GM12878 (cell line): ENCODE measurements around the gene PSMA1. TPM values are rescaled to one million over a fixed set of nuclear protein-coding genes. Genes with fewer than 3 reads are reported as not detected.

Experiments used
- ATAC-seq: fragments of 200-7000 bp; cut with Tn5 transposase; 3 replicates; pipeline ENCODE4 v1.9.1; 2020; ENCODE audit warnings: mild to moderate bottlenecking, moderate library complexity
- BruUV-seq: library from RNA; stranded (reverse); fragments of 400-500 nt; replicated peaks from 2 replicates; lab custom pipeline; 2021; lab: Mats Ljungman, UMichigan
- CTCF ChIA-PET: fragments of 300-600 bp; sonication (Branson Sonifier 250); formaldehyde crosslinking; extraction: SDS; loops from one replicate; lab custom pipeline; 2021; ENCODE audit warnings: inconsistent platforms; lab: Yijun Ruan, JAX
- POLR2A ChIA-PET: fragments of 350-600 bp; formaldehyde crosslinking; extraction: SDS; loops from one replicate; lab custom pipeline; 2021; ENCODE audit warnings: inconsistent platforms; lab: Charles Lee
- RAD21 ChIA-PET: fragments of 300-600 bp; sonication (Branson Sonifier 250); formaldehyde crosslinking; loops from one replicate; lab custom pipeline; 2023; ENCODE audit warnings: antibody characterized with exemption; ENCODE audit not compliant: unreplicated experiment; lab: Charles Lee
- SMC1A ChIA-PET: fragments of 300-600 bp; sonication (Branson Sonifier 250); formaldehyde crosslinking; loops from one replicate; lab custom pipeline; 2023; ENCODE audit not compliant: unreplicated experiment, uncharacterized antibody; lab: Charles Lee
- DNase-seq: peaks from one replicate; pipeline ENCODE4 v3.0.0-alpha.2; 2011; ENCODE audit warnings: low read depth, low spot score
- FAIRE-seq: peaks from 3 replicates; lab custom pipeline; 2011; peaks lifted over from hg19 to GRCh38; lab: Jason Lieb, UNC
- H2AFZ ChIP-seq: 2 replicates; pipeline ENCODE4 v1.6.0; 2011; ENCODE audit warnings: low read depth, low read length, control low read depth; ENCODE audit not compliant: control insufficient read depth
- H3K27ac ChIP-seq: 2 replicates; pipeline ENCODE4 v1.5.1; 2011; ENCODE audit warnings: control low read depth; ENCODE audit not compliant: control insufficient read depth, insufficient read depth
- H3K27me3 ChIP-seq, 2 experiments: replicated peaks in 1 of 2; 2 replicates each; pipeline versions ENCODE4 v1.6.0 to v1.6.1; 2011; ENCODE audit warnings: low read length in 1 of 2; ENCODE audit not compliant: control insufficient read depth in 2 of 2, insufficient read depth in 2 of 2
- H3K36me3 ChIP-seq, 2 experiments: 2 replicates each; pipeline ENCODE4 v1.5.1; 2011; ENCODE audit warnings: low read length in 1 of 2; ENCODE audit not compliant: control insufficient read depth in 2 of 2, insufficient read depth in 2 of 2
- H3K4me1 ChIP-seq: 2 replicates; pipeline ENCODE4 v1.6.1; 2011; ENCODE audit warnings: mild to moderate bottlenecking, low read length, moderate library complexity, mixed read lengths; ENCODE audit not compliant: control insufficient read depth, insufficient read depth
- H3K4me2 ChIP-seq: 2 replicates; pipeline ENCODE4 v1.6.0; 2011; ENCODE audit warnings: control low read depth; ENCODE audit not compliant: control insufficient read depth, insufficient read depth
- H3K4me3 ChIP-seq: fragments of 200-600 bp; sonication (generic); 2 replicates; pipeline ENCODE4 v1.5.1; 2016
- H3K79me2 ChIP-seq: 2 replicates; pipeline ENCODE4 v1.6.0; 2011; ENCODE audit warnings: low read length; ENCODE audit not compliant: control insufficient read depth, insufficient read depth
- H3K9ac ChIP-seq: 2 replicates; pipeline ENCODE4 v1.8.0; 2011; ENCODE audit warnings: low read length, control low read depth, mixed read lengths; ENCODE audit not compliant: control insufficient read depth, insufficient read depth
- H3K9me3 ChIP-seq: replicated peaks from 3 replicates; pipeline ENCODE4 v1.5.1; 2011; ENCODE audit warnings: mild to moderate bottlenecking, low read length; ENCODE audit not compliant: control insufficient read depth, insufficient read depth
- H4K20me1 ChIP-seq: 2 replicates; pipeline ENCODE4 v1.6.0; 2011; ENCODE audit not compliant: control insufficient read depth, insufficient read depth
- BMI1 ChIP-seq: fragments of 450-650 bp; IDR thresholded peaks from 2 replicates; pipeline ENCODE4 v1.6.1; 2016; ENCODE audit warnings: mild to moderate bottlenecking, moderate library complexity, borderline replicate concordance
- CREM ChIP-seq: IDR thresholded peaks from 2 replicates; pipeline ENCODE4 v1.6.1; 2014; ENCODE audit warnings: antibody characterized with exemption, low read depth
- DPF2 ChIP-seq: fragments of 450-650 bp; IDR thresholded peaks from 2 replicates; pipeline ENCODE4 v1.6.1; 2017; ENCODE audit warnings: mild to moderate bottlenecking
- GATAD2B ChIP-seq: fragments of 450-650 bp; conservative IDR thresholded peaks from 2 replicates; pipeline ENCODE4 v1.6.1; 2017; ENCODE audit warnings: low read depth, mild to moderate bottlenecking, moderate library complexity
- JUNB ChIP-seq: IDR thresholded peaks from 2 replicates; pipeline ENCODE4 v1.6.1; 2016; ENCODE audit warnings: antibody characterized with exemption, mild to moderate bottlenecking
- MYB ChIP-seq: fragments of 150-350 bp; IDR thresholded peaks from 2 replicates; pipeline ENCODE4 v1.6.1; 2014; ENCODE audit warnings: mild to moderate bottlenecking, low read depth, low read length, borderline replicate concordance
- NFYB ChIP-seq: IDR thresholded peaks from 2 replicates; pipeline ENCODE4 v1.6.1; 2011; ENCODE audit warnings: low read depth, mild to moderate bottlenecking, low read length, improper control_type of control experiment, moderate library complexity; ENCODE audit not compliant: insufficient read depth
- RELB ChIP-seq: fragments of 450-650 bp; IDR thresholded peaks from 2 replicates; pipeline ENCODE4 v1.6.1; 2017; ENCODE audit warnings: low read depth, mild to moderate bottlenecking, moderate library complexity
- RFX5 ChIP-seq: IDR thresholded peaks from 2 replicates; pipeline ENCODE4 v1.6.1; 2011; ENCODE audit warnings: low read depth, low read length, improper control_type of control experiment
- SMAD5 ChIP-seq: IDR thresholded peaks from 2 replicates; pipeline ENCODE4 v1.6.1; 2016; ENCODE audit warnings: antibody characterized with exemption, low read depth
- SREBF2 ChIP-seq: IDR thresholded peaks from 2 replicates; pipeline ENCODE4 v1.6.1; 2012; ENCODE audit warnings: mild to moderate bottlenecking, low read length
- STAT1 ChIP-seq: fragments of 450-650 bp; conservative IDR thresholded peaks from 2 replicates; pipeline ENCODE4 v1.6.1; 2014; ENCODE audit warnings: antibody characterized with exemption, mild to moderate bottlenecking
- STAT3 ChIP-seq: IDR thresholded peaks from 2 replicates; pipeline ENCODE4 v1.6.1; 2011; ENCODE audit warnings: low read depth, low read length, improper control_type of control experiment
- WGBS: methylation state at CpG from one replicate; pipeline ENCODE4 v1.1.6; 2016; ENCODE audit warnings: low lambda C conversion rate; ENCODE audit not compliant: insufficient replicate concordance, insufficient coverage; ENCODE audit errors: missing lambda C conversion rate; 5-methylcytosine and 5-hydroxymethylcytosine counted together
- in situ Hi-C: fragments of 300-500 bp; cut with MboI; formaldehyde crosslinking; loops from 9 replicates; pipeline ENCODE4 v1.14.3; 2018; ENCODE audit warnings: mixed read lengths
- intact Hi-C: fragments of 100-400 bp; cut with micrococcal nuclease; formaldehyde crosslinking; loops from one replicate; pipeline ENCODE4 v1.14.2; 2022; ENCODE audit not compliant: unreplicated experiment
- polyA plus RNA-seq, 11 experiments: library from polyadenylated mRNA; depleted of rRNA in 4 of 11; unstranded in 6 of 11; stranded (reverse) in 5 of 11; fragments of >200 nt; fragmentation: Nextera tagmentation in 4 of 11; fragmentation: Illumina TruSeq in 1 of 11; extraction: Ambion mirVana in 4 of 11; extraction: Trizol in 1 of 11; gene quantifications; 1 replicate in 1 of 11; 2 replicates in 10 of 11; pipeline versions ENCODE4 v1.2.1 to v1.2.3, GENCODE V29; 2011 to 2016; ENCODE audit warnings: inconsistent platforms in 2 of 11, missing spikeins in 2 of 11, low read depth in 1 of 11
- total RNA-seq, 4 experiments: library from RNA; depleted of rRNA in 3 of 4; stranded (reverse); fragments of >200 nt in 3 of 4; fragmentation: Illumina TruSeq in 1 of 4; extraction: Trizol in 1 of 4; gene quantifications; 2 replicates each; pipeline versions ENCODE4 v1.2.1 to v1.2.3, GENCODE V29; 2013 to 2021
- TF ChIP-seq, protein P1 (sequence below): fragments of 450-650 bp; IDR thresholded peaks from 2 replicates; pipeline ENCODE4 v1.6.1; 2016; ENCODE audit warnings: mild to moderate bottlenecking, moderate library complexity, borderline replicate concordance

The PSMA1 gene
- total and polyA plus RNA-seq, 10 of the 15 experiments (the other 5 are each of a cell fraction or from before 2014, with no cell fraction given), result 185 to 678 (median 299) TPM

DNA sequence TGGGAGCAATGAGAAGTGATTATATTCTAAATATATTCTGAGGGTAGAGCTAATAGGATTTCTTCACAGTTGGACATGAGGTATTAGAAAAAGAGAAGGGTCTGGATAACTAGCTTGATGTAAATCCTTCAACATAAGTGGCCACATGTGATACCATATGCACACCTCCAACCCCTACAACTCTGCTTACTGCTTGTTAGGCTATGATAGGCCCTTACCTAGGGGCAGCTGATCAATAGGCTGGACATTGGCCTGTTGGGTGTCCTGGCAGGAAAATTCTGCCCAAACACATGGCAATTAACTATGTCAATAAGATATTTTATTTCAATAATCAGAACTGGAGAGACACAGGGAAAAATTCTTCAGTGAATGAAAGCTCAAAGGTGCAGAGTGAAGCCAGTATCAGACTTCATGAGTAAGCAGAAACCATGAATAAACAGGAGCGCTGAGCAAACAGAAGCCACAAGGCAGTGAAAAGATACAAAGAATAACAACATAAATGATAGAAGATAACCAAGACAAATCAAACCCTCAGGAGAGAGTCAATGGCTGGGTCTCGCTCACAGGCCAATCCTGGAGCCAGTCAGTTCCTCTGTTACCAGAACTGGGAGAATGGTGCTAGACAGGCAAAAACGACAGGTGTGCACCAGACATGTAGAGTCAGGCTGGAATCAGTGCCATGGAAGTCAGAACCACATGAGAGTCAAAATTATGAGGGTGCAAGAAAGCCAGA is 46.3 kb upstream of the PSMA1 start:
- H3K9ac ChIP-seq, result no peak overlapping the region
- no peaks in the 10 kb centered on the region for H3K36me3 ChIP-seq
- DNase-seq, result no peak
- ChIA-PET SMC1A (interaction anchor here (0.6 to 1.2 kb wide), 3 partner anchors 8 to 93 kb away, joined by 3 read pairs; no protein-coding TSS in a partner anchor), CTCF (no interaction called here)
- BruUV-seq, result no TSS peak
- no peaks in the 10 kb centered on the region for H3K79me2 ChIP-seq
- no peak overlapping the region for H3K4me2 ChIP-seq
- no peak for TF ChIP-seq CREM
- no peak for TF ChIP-seq RFX5
- no peak for TF ChIP-seq DPF2
- TF ChIP-seq STAT1, result no peak
- TF ChIP-seq GATAD2B, result no peak
- TF ChIP-seq STAT3, result no peak
- no peak for TF ChIP-seq MYB
- TF ChIP-seq, protein P1, sequence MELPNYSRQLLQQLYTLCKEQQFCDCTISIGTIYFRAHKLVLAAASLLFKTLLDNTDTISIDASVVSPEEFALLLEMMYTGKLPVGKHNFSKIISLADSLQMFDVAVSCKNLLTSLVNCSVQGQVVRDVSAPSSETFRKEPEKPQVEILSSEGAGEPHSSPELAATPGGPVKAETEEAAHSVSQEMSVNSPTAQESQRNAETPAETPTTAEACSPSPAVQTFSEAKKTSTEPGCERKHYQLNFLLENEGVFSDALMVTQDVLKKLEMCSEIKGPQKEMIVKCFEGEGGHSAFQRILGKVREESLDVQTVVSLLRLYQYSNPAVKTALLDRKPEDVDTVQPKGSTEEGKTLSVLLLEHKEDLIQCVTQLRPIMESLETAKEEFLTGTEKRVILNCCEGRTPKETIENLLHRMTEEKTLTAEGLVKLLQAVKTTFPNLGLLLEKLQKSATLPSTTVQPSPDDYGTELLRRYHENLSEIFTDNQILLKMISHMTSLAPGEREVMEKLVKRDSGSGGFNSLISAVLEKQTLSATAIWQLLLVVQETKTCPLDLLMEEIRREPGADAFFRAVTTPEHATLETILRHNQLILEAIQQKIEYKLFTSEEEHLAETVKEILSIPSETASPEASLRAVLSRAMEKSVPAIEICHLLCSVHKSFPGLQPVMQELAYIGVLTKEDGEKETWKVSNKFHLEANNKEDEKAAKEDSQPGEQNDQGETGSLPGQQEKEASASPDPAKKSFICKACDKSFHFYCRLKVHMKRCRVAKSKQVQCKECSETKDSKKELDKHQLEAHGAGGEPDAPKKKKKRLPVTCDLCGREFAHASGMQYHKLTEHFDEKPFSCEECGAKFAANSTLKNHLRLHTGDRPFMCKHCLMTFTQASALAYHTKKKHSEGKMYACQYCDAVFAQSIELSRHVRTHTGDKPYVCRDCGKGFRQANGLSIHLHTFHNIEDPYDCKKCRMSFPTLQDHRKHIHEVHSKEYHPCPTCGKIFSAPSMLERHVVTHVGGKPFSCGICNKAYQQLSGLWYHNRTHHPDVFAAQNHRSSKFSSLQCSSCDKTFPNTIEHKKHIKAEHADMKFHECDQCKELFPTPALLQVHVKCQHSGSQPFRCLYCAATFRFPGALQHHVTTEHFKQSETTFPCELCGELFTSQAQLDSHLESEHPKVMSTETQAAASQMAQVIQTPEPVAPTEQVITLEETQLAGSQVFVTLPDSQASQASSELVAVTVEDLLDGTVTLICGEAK, result no peak
- no peak for TF ChIP-seq RELB
- no peak for TF ChIP-seq BMI1
- TF ChIP-seq NFYB, result no peak
- TF ChIP-seq SREBF2, result no peak
- no peak for TF ChIP-seq JUNB
- TF ChIP-seq SMAD5, result no peak
- TF ChIP-seq, all 136 proteins: peak for 0
- no peaks in the 10 kb centered on the region for H3K4me1 ChIP-seq
- WGBS, result 61% methylated on average over 3 of the region's 3 CpGs
- H3K9me3 ChIP-seq, result no peaks in the 10 kb centered on the region
- H3K27me3 ChIP-seq, result no peaks in the 10 kb centered on the region
- POLR2A ChIA-PET, result no interaction called here
- H2AFZ ChIP-seq, result no peak overlapping the region
- no peak for FAIRE-seq
- no peak overlapping the region for H3K4me3 ChIP-seq
- RAD21 ChIA-PET, result no interaction called here
- in situ Hi-C loops, result no loop called here
- H3K27ac ChIP-seq, result no peak overlapping the region
- intact Hi-C loops, result no loop called here
- no peaks in the 10 kb centered on the region for H4K20me1 ChIP-seq
- ATAC-seq, result no peak
